Liver (tissue), 9 donors: ENCODE measurements around the gene ANTXR2. TPM values are rescaled to one million over a fixed set of nuclear protein-coding genes. Genes with fewer than 3 reads are reported as not detected.

Experiments
- DNase-seq: peaks from one replicate; pipeline ENCODE4 v3.0.0-alpha.2; 2017; ENCODE audit warnings: low spot score
- H3K27ac ChIP-seq, 2 donors: one replicate each; pipeline ENCODE4 v1.7.0; 2013; ENCODE audit warnings: inconsistent platforms in 2 of 2, low read length in 2 of 2, control low read depth in 1 of 2, low read depth in 1 of 2, mild to moderate bottlenecking in 1 of 2
- H3K27me3 ChIP-seq, 4 donors: one replicate each; pipeline versions ENCODE4 v1.6.1 to v1.7.0; 2013; ENCODE audit warnings: low read length in 3 of 4, inconsistent platforms in 1 of 4, mild to moderate bottlenecking in 1 of 4, moderate library complexity in 1 of 4; ENCODE audit not compliant: control insufficient read depth in 4 of 4, insufficient read depth in 4 of 4
- H3K36me3 ChIP-seq, 4 donors: one replicate each; pipeline versions ENCODE4 v1.6.1 to v1.7.0; 2013; ENCODE audit warnings: low read length in 3 of 4, mild to moderate bottlenecking in 3 of 4, low read depth in 1 of 4, moderate library complexity in 1 of 4; ENCODE audit not compliant: control insufficient read depth in 4 of 4, insufficient read depth in 3 of 4
- H3K4me1 ChIP-seq, 4 donors: one replicate each; pipeline versions ENCODE4 v1.6.1 to v1.7.0; 2013; ENCODE audit warnings: low read length in 3 of 4, mild to moderate bottlenecking in 3 of 4, moderate library complexity in 1 of 4; ENCODE audit not compliant: control insufficient read depth in 4 of 4, insufficient read depth in 4 of 4
- H3K4me3 ChIP-seq, 3 donors: one replicate each; pipeline versions ENCODE4 v1.6.1 to v1.7.0; 2013; ENCODE audit warnings: low read length in 3 of 3, control low read depth in 1 of 3, low read depth in 1 of 3, mild to moderate bottlenecking in 1 of 3
- H3K9ac ChIP-seq, 2 donors: one replicate each; pipeline ENCODE4 v1.7.0; 2013; ENCODE audit warnings: low read length in 2 of 2, mild to moderate bottlenecking in 2 of 2, moderate library complexity in 2 of 2, control low read depth in 1 of 2, low read depth in 1 of 2
- H3K9me3 ChIP-seq, 4 donors: one replicate each; pipeline versions ENCODE4 v1.6.1 to v1.7.0; 2013; ENCODE audit warnings: low read length in 3 of 4; ENCODE audit not compliant: control insufficient read depth in 4 of 4
- EGR1 ChIP-seq, 2 donors: IDR thresholded peaks; 2 replicates each; pipeline ENCODE4 v1.6.1; 2016 to 2018; ENCODE audit warnings: antibody characterized with exemption in 2 of 2, low read depth in 2 of 2
- FOXA1 ChIP-seq: IDR thresholded peaks from 2 replicates; pipeline ENCODE4 v1.6.1; 2016; ENCODE audit warnings: antibody characterized with exemption
- FOXA2 ChIP-seq: IDR thresholded peaks from 2 replicates; pipeline ENCODE4 v1.6.1; 2016; ENCODE audit warnings: antibody characterized with exemption
- GABPA ChIP-seq, 2 donors: IDR thresholded peaks in 1 of 2; conservative IDR thresholded peaks in 1 of 2; 2 replicates each; pipeline ENCODE4 v1.6.1; 2016; ENCODE audit warnings: antibody characterized with exemption in 2 of 2, mild to moderate bottlenecking in 1 of 2, moderate library complexity in 1 of 2
- HNF4A ChIP-seq, 2 donors: conservative IDR thresholded peaks; 2 replicates each; pipeline ENCODE4 v1.6.1; 2016; ENCODE audit warnings: antibody characterized with exemption in 2 of 2, mild to moderate bottlenecking in 2 of 2
- HNF4G ChIP-seq: IDR thresholded peaks from 2 replicates; pipeline ENCODE4 v1.6.1; 2016; ENCODE audit warnings: antibody characterized with exemption
- JUND ChIP-seq, 2 donors: IDR thresholded peaks; 2 replicates each; pipeline ENCODE4 v1.6.1; 2016; ENCODE audit warnings: antibody characterized with exemption in 2 of 2
- NR2F2 ChIP-seq: IDR thresholded peaks from 2 replicates; pipeline ENCODE4 v1.6.1; 2016; ENCODE audit warnings: antibody characterized with exemption
- RAD21 ChIP-seq, 2 donors: IDR thresholded peaks; 2 replicates each; pipeline ENCODE4 v1.6.1; 2016; ENCODE audit warnings: antibody characterized with exemption in 2 of 2, mild to moderate bottlenecking in 2 of 2
- RXRA ChIP-seq, 2 donors: IDR thresholded peaks; 2 replicates each; pipeline ENCODE4 v1.6.1; 2017 to 2018; ENCODE audit warnings: antibody characterized with exemption in 2 of 2, mild to moderate bottlenecking in 1 of 2
- SP1 ChIP-seq: IDR thresholded peaks from 2 replicates; pipeline ENCODE4 v1.6.1; 2018; ENCODE audit warnings: antibody characterized with exemption, mild to moderate bottlenecking
- TAF1 ChIP-seq: conservative IDR thresholded peaks from 2 replicates; pipeline ENCODE4 v1.6.1; 2016; ENCODE audit warnings: antibody characterized with exemption, mild to moderate bottlenecking
- YY1 ChIP-seq: IDR thresholded peaks from 2 replicates; pipeline ENCODE4 v1.6.1; 2016; ENCODE audit warnings: antibody characterized with exemption, mild to moderate bottlenecking
- WGBS: extraction: QIAGEN DNeasy Blood & Tissue Kit; methylation state at CpG from one replicate; pipeline ENCODE4 v1.1.7; 2013; 5-methylcytosine and 5-hydroxymethylcytosine counted together
- polyA plus RNA-seq, 2 donors: library from polyadenylated mRNA; stranded (reverse) in 1 of 2; unstranded in 1 of 2; fragments of 200-250 nt in 1 of 2; fragments of >200 nt in 1 of 2; fragmentation: Nextera tagmentation in 1 of 2; extraction: Ambion mirVana in 1 of 2; gene quantifications; one replicate each; pipeline versions ENCODE4 v1.2.1 to v1.2.3, GENCODE V29; 2013 to 2015
- total RNA-seq, 2 donors: library from RNA; depleted of rRNA; stranded (reverse); fragments of >200 nt; gene quantifications; one replicate each; pipeline ENCODE4 v1.2.3, GENCODE V29; 2014
- TF ChIP-seq, protein P1 (sequence below): IDR thresholded peaks from 2 replicates; pipeline ENCODE4 v1.6.1; 2016; ENCODE audit warnings: antibody characterized with exemption, mild to moderate bottlenecking
- TF ChIP-seq, protein P2 (sequence below): fragments of 150-350 bp; IDR thresholded peaks from 2 replicates; pipeline ENCODE4 v1.5.1; 2017; ENCODE audit warnings: improper control_type of control experiment, low read depth, low read length; ENCODE audit not compliant: missing input control
- TF ChIP-seq, protein P3 (sequence below): IDR thresholded peaks from 2 replicates; pipeline ENCODE4 v1.6.1; 2016; ENCODE audit warnings: antibody characterized with exemption
- TF ChIP-seq, protein P4 (sequence below): IDR thresholded peaks from 2 replicates; pipeline ENCODE4 v1.6.1; 2016; ENCODE audit warnings: antibody characterized with exemption
- TF ChIP-seq, protein P5 (sequence below): IDR thresholded peaks from 2 replicates; pipeline ENCODE4 v1.6.1; 2016; ENCODE audit warnings: antibody characterized with exemption
- donor health status: healthy.
- donor health status: healthy.
- donor health status: healthy.
- donor health status: healthy.
- donor health status: healthy.

Gene ANTXR2
- total and polyA plus RNA-seq, 4 donors: 16.1 to 30.5 (median 21.3) TPM

DNA sequence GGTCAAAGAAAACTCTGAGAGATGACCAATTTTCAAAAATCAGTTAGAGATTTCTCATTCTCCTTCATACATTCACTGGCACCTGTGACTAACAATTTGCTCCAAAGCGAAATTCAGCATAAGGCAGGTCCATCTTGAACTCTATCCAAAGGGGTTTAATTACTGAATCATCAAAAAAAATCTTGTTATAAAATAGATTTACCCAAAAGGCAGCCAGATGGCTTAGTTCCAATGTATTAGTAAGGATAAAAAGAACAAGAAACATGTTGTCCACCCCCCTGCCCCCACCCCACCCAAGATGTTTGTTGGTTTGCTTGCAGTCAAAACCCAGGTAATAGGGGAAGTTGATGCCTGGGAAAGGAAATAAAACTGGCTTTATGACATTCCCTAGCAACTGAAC is 200.3 kb downstream of the ANTXR2 start:
- H3K27ac ChIP-seq: no peak overlapping the region
- H3K4me1 ChIP-seq: no peaks in the 10 kb centered on the region
- TF ChIP-seq SP1 (no peak), FOXA2 (no peak), RAD21 (IDR thresholded peaks at IDR 0.05) (no peak), JUND (IDR thresholded peaks at IDR 0.05) (no peak), TAF1 (no peak), GABPA (IDR thresholded peaks at IDR 0.05 in 1 of 2, conservative IDR thresholded peaks at IDR 0.05 in 1 of 2) (no peak), RXRA (IDR thresholded peaks at IDR 0.05) (no peak), EGR1 (IDR thresholded peaks at IDR 0.05; ENCODE audit: low read depth in 2 of 2) (no peak), YY1 (no peak), NR2F2 (no peak), HNF4A (conservative IDR thresholded peaks at IDR 0.05) (no peak)
- TF ChIP-seq, protein P1, sequence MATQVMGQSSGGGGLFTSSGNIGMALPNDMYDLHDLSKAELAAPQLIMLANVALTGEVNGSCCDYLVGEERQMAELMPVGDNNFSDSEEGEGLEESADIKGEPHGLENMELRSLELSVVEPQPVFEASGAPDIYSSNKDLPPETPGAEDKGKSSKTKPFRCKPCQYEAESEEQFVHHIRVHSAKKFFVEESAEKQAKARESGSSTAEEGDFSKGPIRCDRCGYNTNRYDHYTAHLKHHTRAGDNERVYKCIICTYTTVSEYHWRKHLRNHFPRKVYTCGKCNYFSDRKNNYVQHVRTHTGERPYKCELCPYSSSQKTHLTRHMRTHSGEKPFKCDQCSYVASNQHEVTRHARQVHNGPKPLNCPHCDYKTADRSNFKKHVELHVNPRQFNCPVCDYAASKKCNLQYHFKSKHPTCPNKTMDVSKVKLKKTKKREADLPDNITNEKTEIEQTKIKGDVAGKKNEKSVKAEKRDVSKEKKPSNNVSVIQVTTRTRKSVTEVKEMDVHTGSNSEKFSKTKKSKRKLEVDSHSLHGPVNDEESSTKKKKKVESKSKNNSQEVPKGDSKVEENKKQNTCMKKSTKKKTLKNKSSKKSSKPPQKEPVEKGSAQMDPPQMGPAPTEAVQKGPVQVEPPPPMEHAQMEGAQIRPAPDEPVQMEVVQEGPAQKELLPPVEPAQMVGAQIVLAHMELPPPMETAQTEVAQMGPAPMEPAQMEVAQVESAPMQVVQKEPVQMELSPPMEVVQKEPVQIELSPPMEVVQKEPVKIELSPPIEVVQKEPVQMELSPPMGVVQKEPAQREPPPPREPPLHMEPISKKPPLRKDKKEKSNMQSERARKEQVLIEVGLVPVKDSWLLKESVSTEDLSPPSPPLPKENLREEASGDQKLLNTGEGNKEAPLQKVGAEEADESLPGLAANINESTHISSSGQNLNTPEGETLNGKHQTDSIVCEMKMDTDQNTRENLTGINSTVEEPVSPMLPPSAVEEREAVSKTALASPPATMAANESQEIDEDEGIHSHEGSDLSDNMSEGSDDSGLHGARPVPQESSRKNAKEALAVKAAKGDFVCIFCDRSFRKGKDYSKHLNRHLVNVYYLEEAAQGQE: no peak
- TF ChIP-seq, protein P2, sequence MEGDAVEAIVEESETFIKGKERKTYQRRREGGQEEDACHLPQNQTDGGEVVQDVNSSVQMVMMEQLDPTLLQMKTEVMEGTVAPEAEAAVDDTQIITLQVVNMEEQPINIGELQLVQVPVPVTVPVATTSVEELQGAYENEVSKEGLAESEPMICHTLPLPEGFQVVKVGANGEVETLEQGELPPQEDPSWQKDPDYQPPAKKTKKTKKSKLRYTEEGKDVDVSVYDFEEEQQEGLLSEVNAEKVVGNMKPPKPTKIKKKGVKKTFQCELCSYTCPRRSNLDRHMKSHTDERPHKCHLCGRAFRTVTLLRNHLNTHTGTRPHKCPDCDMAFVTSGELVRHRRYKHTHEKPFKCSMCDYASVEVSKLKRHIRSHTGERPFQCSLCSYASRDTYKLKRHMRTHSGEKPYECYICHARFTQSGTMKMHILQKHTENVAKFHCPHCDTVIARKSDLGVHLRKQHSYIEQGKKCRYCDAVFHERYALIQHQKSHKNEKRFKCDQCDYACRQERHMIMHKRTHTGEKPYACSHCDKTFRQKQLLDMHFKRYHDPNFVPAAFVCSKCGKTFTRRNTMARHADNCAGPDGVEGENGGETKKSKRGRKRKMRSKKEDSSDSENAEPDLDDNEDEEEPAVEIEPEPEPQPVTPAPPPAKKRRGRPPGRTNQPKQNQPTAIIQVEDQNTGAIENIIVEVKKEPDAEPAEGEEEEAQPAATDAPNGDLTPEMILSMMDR: no peak
- TF ChIP-seq, protein P3, sequence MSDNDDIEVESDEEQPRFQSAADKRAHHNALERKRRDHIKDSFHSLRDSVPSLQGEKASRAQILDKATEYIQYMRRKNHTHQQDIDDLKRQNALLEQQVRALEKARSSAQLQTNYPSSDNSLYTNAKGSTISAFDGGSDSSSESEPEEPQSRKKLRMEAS: no peak
- TF ChIP-seq, protein P4, sequence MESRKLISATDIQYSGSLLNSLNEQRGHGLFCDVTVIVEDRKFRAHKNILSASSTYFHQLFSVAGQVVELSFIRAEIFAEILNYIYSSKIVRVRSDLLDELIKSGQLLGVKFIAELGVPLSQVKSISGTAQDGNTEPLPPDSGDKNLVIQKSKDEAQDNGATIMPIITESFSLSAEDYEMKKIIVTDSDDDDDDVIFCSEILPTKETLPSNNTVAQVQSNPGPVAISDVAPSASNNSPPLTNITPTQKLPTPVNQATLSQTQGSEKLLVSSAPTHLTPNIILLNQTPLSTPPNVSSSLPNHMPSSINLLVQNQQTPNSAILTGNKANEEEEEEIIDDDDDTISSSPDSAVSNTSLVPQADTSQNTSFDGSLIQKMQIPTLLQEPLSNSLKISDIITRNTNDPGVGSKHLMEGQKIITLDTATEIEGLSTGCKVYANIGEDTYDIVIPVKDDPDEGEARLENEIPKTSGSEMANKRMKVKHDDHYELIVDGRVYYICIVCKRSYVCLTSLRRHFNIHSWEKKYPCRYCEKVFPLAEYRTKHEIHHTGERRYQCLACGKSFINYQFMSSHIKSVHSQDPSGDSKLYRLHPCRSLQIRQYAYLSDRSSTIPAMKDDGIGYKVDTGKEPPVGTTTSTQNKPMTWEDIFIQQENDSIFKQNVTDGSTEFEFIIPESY: no peak
- TF ChIP-seq, protein P5, sequence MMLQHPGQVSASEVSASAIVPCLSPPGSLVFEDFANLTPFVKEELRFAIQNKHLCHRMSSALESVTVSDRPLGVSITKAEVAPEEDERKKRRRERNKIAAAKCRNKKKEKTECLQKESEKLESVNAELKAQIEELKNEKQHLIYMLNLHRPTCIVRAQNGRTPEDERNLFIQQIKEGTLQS: no peak
- H3K9ac ChIP-seq: no peak overlapping the region
- whole genome bisulfite sequencing: 89% methylated on average over 1 of the region's 1 CpG
- H3K36me3 ChIP-seq: no peaks in the 10 kb centered on the region
- H3K4me3 ChIP-seq: no peak overlapping the region
- DNase-seq: no peak
- H3K9me3 ChIP-seq: no peaks in the 10 kb centered on the region
- peaks cover 0 to under 1% (median 0%) of the 10 kb centered on the region in 4 donors for H3K27me3 ChIP-seq

DNA sequence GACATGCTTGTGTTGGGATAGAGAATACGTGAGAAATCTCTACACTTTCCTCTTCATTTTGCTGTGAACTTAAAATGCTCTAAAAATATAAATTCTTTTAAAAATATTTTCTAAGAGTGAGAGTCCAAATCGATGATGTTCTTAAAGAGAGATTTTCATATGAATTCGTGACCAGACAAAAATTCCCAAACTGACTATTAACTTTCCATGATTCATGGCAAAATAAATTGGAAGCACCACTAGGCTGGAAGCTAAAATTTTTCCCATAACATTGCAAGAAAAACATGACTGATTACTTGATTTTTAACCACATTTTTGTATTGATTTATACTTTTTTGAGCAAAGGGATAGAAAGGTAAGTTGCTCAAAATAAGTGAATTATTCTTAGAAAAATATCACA is 201.1 kb downstream of the ANTXR2 start:
- WGBS: 58% methylated on average over 3 of the region's 3 CpGs
- H3K4me1 ChIP-seq: no peaks in the 10 kb centered on the region
- H3K27ac ChIP-seq: no peak overlapping the region
- no peak overlapping the region for H3K9ac ChIP-seq
- H3K36me3 ChIP-seq: no peaks in the 10 kb centered on the region
- no peaks in the 10 kb centered on the region for H3K9me3 ChIP-seq
- H3K4me3 ChIP-seq: no peak overlapping the region
- peaks cover 0 to 3% (median 0%) of the 10 kb centered on the region in 4 donors for H3K27me3 ChIP-seq
- no peak for DNase-seq
- TF ChIP-seq HNF4G (no peak), TAF1 (no peak), FOXA1 (no peak), RXRA (IDR thresholded peaks at IDR 0.05) (no peak), FOXA2 (no peak), EGR1 (IDR thresholded peaks at IDR 0.05; ENCODE audit: low read depth in 2 of 2) (no peak)
- TF ChIP-seq, protein P2: no peak
- TF ChIP-seq, protein P3: no peak
- TF ChIP-seq, protein P4: no peak
